GM23338 (cell line): ENCODE measurements around the gene HNRNPA2B1.

Experiments used
- CTCF ChIP-seq, 2 experiments: fragments of 200-600 bp in 1 of 2; sonication (generic) in 1 of 2; conservative IDR thresholded peaks; 2 replicates each; pipeline versions ENCODE4 v1.5.1 to v1.6.1; 2016 to 2017; ENCODE audit warnings: antibody characterized with exemption in 2 of 2, low read depth in 2 of 2, mild to moderate bottlenecking in 2 of 2, moderate library complexity in 1 of 2
- EZH2 ChIP-seq: fragments of 200-600 bp; sonication (generic); IDR thresholded peaks from one replicate; pipeline ENCODE4 v1.8.0; 2017; ENCODE audit warnings: antibody characterized with exemption, mild to moderate bottlenecking, low read depth; ENCODE audit not compliant: unreplicated experiment
- POLR2AphosphoS5 ChIP-seq: IDR thresholded peaks from 2 replicates; pipeline ENCODE4 v1.6.1; 2016; ENCODE audit warnings: antibody characterized with exemption, low read depth

- TF ChIP-seq CTCF (conservative IDR thresholded peaks at IDR 0.05; ENCODE audit: low read depth in 2 of 2), result no peak; a peak in 1 of 4 replicates
- peak; percentile 84 for TF ChIP-seq POLR2AphosphoS5
- TF ChIP-seq EZH2, result no peak
Measured at GRCh38 chr7:26151953-26152781, 48.4 kb downstream of the HNRNPA2B1 start, which contains the start of gene NFE2L3.
